Neural progenitor cell (in vitro differentiated cells): Measurements from ENCODE around the gene REST.

Experiments
- CTCF ChIP-seq: fragments of 200-600 bp; sonication (generic); IDR thresholded peaks from 2 replicates; pipeline ENCODE4 v1.5.1; 2017; ENCODE audit warnings: antibody characterized with exemption, mild to moderate bottlenecking
- EZH2 ChIP-seq: fragments of 200-600 bp; sonication (generic); IDR thresholded peaks from 2 replicates; pipeline ENCODE4 v1.6.1; 2017; ENCODE audit warnings: antibody characterized with exemption, mild to moderate bottlenecking, moderate library complexity
- EZH2phosphoT487 ChIP-seq: fragments of 200-600 bp; sonication (generic); IDR thresholded peaks from 2 replicates; pipeline ENCODE4 v1.6.1; 2017; ENCODE audit warnings: antibody characterized with exemption

- TF ChIP-seq CTCF (no peak), EZH2 (no peak), EZH2phosphoT487 (no peak)
These were observed 68.7 kb downstream of the REST start for GRCh38 chr4:56976283-56976836.
